ENCODE data around the gene ARRDC1. TPM values are rescaled to one million over a fixed set of nuclear protein-coding genes. Genes with fewer than 3 reads are reported as not detected.

ARRDC1 gene
- total and polyA plus RNA-seq, 9 of the 15 experiments (the other 6 are each of a cell fraction or from before 2014, with no cell fraction given), result 0.21 to 45.3 (median 18.6) TPM

DNA sequence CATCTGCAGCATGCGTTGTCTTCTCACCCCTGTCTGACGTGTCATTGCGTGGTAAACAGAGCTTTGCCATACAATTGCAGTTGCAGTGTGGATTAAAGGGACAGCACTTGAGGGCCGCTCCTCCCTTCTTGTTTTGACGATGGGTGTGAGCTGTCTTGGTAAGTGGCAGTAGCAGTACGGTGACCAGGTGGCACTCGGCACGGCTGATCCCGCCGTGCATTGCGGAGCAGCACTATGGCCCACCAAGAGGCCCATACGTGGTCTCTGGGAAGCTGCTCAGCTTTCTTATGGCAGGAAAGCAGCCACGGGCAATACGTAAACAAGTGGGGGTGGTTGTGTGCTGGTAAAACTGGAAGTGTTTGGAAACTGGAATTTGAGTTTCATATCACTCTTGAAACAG is 38.4 kb downstream of the ARRDC1 start:
- H2AFZ ChIP-seq (ENCODE audit: low read depth, low read length), result no peak overlapping the region
- no peak overlapping the region for H3K4me2 ChIP-seq (ENCODE audit: insufficient read depth, low read length)
- ChIA-PET CTCF (ENCODE audit: low intra/inter-chr PET ratio) (no interaction called here), POLR2A (interaction anchor here (0.8 kb wide), 1 partner anchor 14 kb away, joined by 3 read pairs; no protein-coding TSS in a partner anchor)
- TF ChIP-seq ZNF224 (CRISPR knock-in tag; IDR thresholded peaks at IDR 0.05), result no peak
- TF ChIP-seq, protein P1, sequence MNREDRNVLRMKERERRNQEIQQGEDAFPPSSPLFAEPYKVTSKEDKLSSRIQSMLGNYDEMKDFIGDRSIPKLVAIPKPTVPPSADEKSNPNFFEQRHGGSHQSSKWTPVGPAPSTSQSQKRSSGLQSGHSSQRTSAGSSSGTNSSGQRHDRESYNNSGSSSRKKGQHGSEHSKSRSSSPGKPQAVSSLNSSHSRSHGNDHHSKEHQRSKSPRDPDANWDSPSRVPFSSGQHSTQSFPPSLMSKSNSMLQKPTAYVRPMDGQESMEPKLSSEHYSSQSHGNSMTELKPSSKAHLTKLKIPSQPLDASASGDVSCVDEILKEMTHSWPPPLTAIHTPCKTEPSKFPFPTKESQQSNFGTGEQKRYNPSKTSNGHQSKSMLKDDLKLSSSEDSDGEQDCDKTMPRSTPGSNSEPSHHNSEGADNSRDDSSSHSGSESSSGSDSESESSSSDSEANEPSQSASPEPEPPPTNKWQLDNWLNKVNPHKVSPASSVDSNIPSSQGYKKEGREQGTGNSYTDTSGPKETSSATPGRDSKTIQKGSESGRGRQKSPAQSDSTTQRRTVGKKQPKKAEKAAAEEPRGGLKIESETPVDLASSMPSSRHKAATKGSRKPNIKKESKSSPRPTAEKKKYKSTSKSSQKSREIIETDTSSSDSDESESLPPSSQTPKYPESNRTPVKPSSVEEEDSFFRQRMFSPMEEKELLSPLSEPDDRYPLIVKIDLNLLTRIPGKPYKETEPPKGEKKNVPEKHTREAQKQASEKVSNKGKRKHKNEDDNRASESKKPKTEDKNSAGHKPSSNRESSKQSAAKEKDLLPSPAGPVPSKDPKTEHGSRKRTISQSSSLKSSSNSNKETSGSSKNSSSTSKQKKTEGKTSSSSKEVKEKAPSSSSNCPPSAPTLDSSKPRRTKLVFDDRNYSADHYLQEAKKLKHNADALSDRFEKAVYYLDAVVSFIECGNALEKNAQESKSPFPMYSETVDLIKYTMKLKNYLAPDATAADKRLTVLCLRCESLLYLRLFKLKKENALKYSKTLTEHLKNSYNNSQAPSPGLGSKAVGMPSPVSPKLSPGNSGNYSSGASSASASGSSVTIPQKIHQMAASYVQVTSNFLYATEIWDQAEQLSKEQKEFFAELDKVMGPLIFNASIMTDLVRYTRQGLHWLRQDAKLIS (CRISPR knock-in tag; IDR thresholded peaks at IDR 0.05), result no peak
- H3K9ac ChIP-seq (ENCODE audit: insufficient read depth in 1 of 2, low read depth in 2 of 2, low read length in 2 of 2), result 0 out of 4 replicates have a peak overlapping the region, but pooled peaks of 1 of the 2 experiments have one; percentile 50
- no peaks in the 10 kb centered on the region for H3K27me3 ChIP-seq (ENCODE audit: control insufficient read depth in 2 of 2, insufficient read depth in 2 of 2, low read length in 2 of 2)
- H4K20me1 ChIP-seq (replicated peaks; ENCODE audit: control insufficient read depth, insufficient read depth, low read length), result no peaks in the 10 kb centered on the region; the same call in none of the 2 replicates
- no peak for ATAC-seq
- BruUV-seq (replicated peaks), result no TSS peak
- H3K9me3 ChIP-seq (replicated peaks; ENCODE audit: control insufficient read depth, insufficient read depth, low read depth, low read length), result no peaks in the 10 kb centered on the region
- peaks cover 40% of the 10 kb centered on the region; the same call in 2 of the 3 replicates for H3K36me3 ChIP-seq (ENCODE audit: control insufficient read depth, insufficient read depth, low read length)
- peaks cover 3% of the 10 kb centered on the region for H3K9me1 ChIP-seq (ENCODE audit: control insufficient read depth, insufficient read depth, low read length)
- H3K4me1 ChIP-seq (replicated peaks in 1 of 2; ENCODE audit: control insufficient read depth in 2 of 2, insufficient read depth in 2 of 2, low read length in 2 of 2), result peaks cover 0 to 8% of the 10 kb centered on the region in 2 experiments; a peak in 3 of 5 replicates
- intact Hi-C loops (cut with micrococcal nuclease), result no loop called here
- H3K27ac ChIP-seq (ENCODE audit: extremely low read depth, low read depth, low read length), result no peak overlapping the region
- FAIRE-seq, result no peak
- peaks cover 86% of the 10 kb centered on the region for H3K79me2 ChIP-seq (ENCODE audit: control insufficient read depth, insufficient read depth, low read length)
- no peak for DNase-seq (ENCODE audit: extremely low read depth in 1 of 4, low spot score in 3 of 4)
- H3K4me3 ChIP-seq, result no peak overlapping the region
- in situ Hi-C loops (cut with MboI), result no loop called here
- 93% methylated on average over 14 of the region's 14 CpGs for WGBS (ENCODE audit: insufficient coverage, low coverage, missing lambda C conversion rate)

Measured in K562 (cell line).